HL-60/S4 treated with phorbol 12-myristate 13-acetate at 8.2 ng/mL for 4 days and 3 days (cell line): ENCODE data around the gene SIVA1.
"Not testable (repeated sequence)": the region's sequence is repeated elsewhere in the genome, so short reads cannot be mapped to it uniquely, and the experiment has no call there.

Source experiments
- in situ Hi-C: fragments of 300-500 bp; cut with MboI; formaldehyde crosslinking; loops from 2 replicates; pipeline ENCODE4 v1.15.0; 2022; ENCODE audit warnings: low sequenced_read_pairs

SIVA1 gene

GRCh38 chr14:104750753-104751057 is 2.2 kb upstream of the SIVA1 start:
- in situ Hi-C loops: not testable (repeated sequence)

- in situ Hi-C loops: no loop called here
Measured at GRCh38 chr14:104751539-104752422, 1.2 kb upstream of the SIVA1 start.

- in situ Hi-C loops: no loop called here
Measured at GRCh38 chr14:104752423-104752734, 568 bp upstream of the SIVA1 start.

GRCh38 chr14:104753528-104754212 is 723 bp downstream of the SIVA1 start:
- in situ Hi-C loops: no loop called here

GRCh38 chr14:104754213-104754851 is 1.4 kb downstream of the SIVA1 start:
- in situ Hi-C loops: no loop called here

- in situ Hi-C loops: no loop called here
Measured at GRCh38 chr14:104755621-104756020, 2.7 kb downstream of the SIVA1 start.

GRCh38 chr14:104756477-104757237 is 3.7 kb downstream of the SIVA1 start:
- in situ Hi-C loops: no loop called here

GRCh38 chr14:104757238-104757585 is 4.3 kb downstream of the SIVA1 start:
- in situ Hi-C loops: no loop called here

GRCh38 chr14:104757681-104758392 is 4.9 kb downstream of the SIVA1 start:
- in situ Hi-C loops: no loop called here

GRCh38 chr14:104758981-104759969 is 6.3 kb downstream of the SIVA1 start:
- in situ Hi-C loops: no loop called here

GRCh38 chr14:104765517-104765916 is 12.6 kb downstream of the SIVA1 start:
- in situ Hi-C loops: loop anchor here (10.0 kb wide), 1 partner anchor 59 kb away; no protein-coding TSS in a partner anchor

GRCh38 chr14:104766256-104766862 is 13.4 kb downstream of the SIVA1 start:
- in situ Hi-C loops: loop anchor here (10.0 kb wide), 1 partner anchor 58 kb away; no protein-coding TSS in a partner anchor

- in situ Hi-C loops: loop anchor here (10.0 kb wide), 1 partner anchor 58 kb away; no protein-coding TSS in a partner anchor
Measured at GRCh38 chr14:104766863-104767633, 14.1 kb downstream of the SIVA1 start.

GRCh38 chr14:104767634-104767918 is 14.6 kb downstream of the SIVA1 start:
- in situ Hi-C loops: loop anchor here (10.0 kb wide), 1 partner anchor 57 kb away; no protein-coding TSS in a partner anchor

- in situ Hi-C loops: loop anchor here (10.0 kb wide), 1 partner anchor 56 kb away; no protein-coding TSS in a partner anchor
Measured at GRCh38 chr14:104768437-104769323, 15.7 kb downstream of the SIVA1 start.

GRCh38 chr14:104769324-104770071 is 16.6 kb downstream of the SIVA1 start:
- in situ Hi-C loops: loop anchor here (10.0 kb wide), 1 partner anchor 55 kb away; no protein-coding TSS in a partner anchor
